Karpas-422 (cell line): ENCODE data around the gene NTF4. TPM values are rescaled to one million over a fixed set of nuclear protein-coding genes. Genes with fewer than 3 reads are reported as not detected.
"Not testable (repeated sequence)": the region's sequence is repeated elsewhere in the genome, so short reads cannot be mapped to it uniquely, and the experiment has no call there.

ENCODE experiments used
- DNase-seq: peaks from one replicate; pipeline ENCODE4 v3.0.0-alpha.2; 2015
- H2AFZ ChIP-seq: fragments of 200-600 bp; sonication (generic); 2 replicates; pipeline ENCODE4 v1.6.1; 2014; ENCODE audit warnings: antibody characterized with exemption, low read length, mixed read lengths
- H3K27ac ChIP-seq: fragments of 200-600 bp; sonication (generic); 2 replicates; pipeline ENCODE4 v1.5.1; 2014; ENCODE audit warnings: mild to moderate bottlenecking, low read length, moderate library complexity
- H3K27me3 ChIP-seq: fragments of 200-600 bp; sonication (generic); 2 replicates; pipeline ENCODE4 v1.6.1; 2014; ENCODE audit warnings: low read length, mixed read lengths
- H3K36me3 ChIP-seq: fragments of 200-600 bp; sonication (generic); 2 replicates; pipeline ENCODE4 v1.6.1; 2014; ENCODE audit warnings: low read length, mixed read lengths; ENCODE audit not compliant: insufficient read depth
- H3K4me1 ChIP-seq: fragments of 200-600 bp; sonication (generic); 2 replicates; pipeline ENCODE4 v1.6.1; 2014; ENCODE audit warnings: mild to moderate bottlenecking, low read length, mixed read lengths
- H3K4me2 ChIP-seq: fragments of 200-600 bp; sonication (generic); 2 replicates; pipeline ENCODE4 v1.6.1; 2014; ENCODE audit warnings: low read length, low read depth, mild to moderate bottlenecking; ENCODE audit not compliant: poor library complexity, severe bottlenecking
- H3K4me3 ChIP-seq: fragments of 200-600 bp; sonication (generic); 2 replicates; pipeline ENCODE4 v1.5.1; 2014; ENCODE audit warnings: mild to moderate bottlenecking, antibody characterized with exemption, low read length, mixed read lengths
- H3K79me2 ChIP-seq: fragments of 200-600 bp; sonication (generic); 2 replicates; pipeline ENCODE4 v1.6.1; 2014; ENCODE audit warnings: mild to moderate bottlenecking, low read length, mixed read lengths
- H3K9ac ChIP-seq: fragments of 200-600 bp; sonication (generic); 2 replicates; pipeline ENCODE4 v1.6.0; 2014; ENCODE audit warnings: low read length
- H3K9me2 ChIP-seq: fragments of 200-600 bp; sonication (generic), shearing (Covaris generic); replicated peaks from 2 replicates; pipeline ENCODE4 v1.6.0; 2014; ENCODE audit warnings: mild to moderate bottlenecking, low read length, moderate library complexity; ENCODE audit not compliant: insufficient read depth
- H3K9me3 ChIP-seq: fragments of 300-700, 200-600 bp; sonication (generic); 2 replicates; pipeline ENCODE4 v1.6.1; 2014; ENCODE audit warnings: low read length, mixed read lengths
- H4K20me1 ChIP-seq: fragments of 200-600 bp; sonication (generic); 2 replicates; pipeline ENCODE4 v1.6.1; 2014; ENCODE audit warnings: mild to moderate bottlenecking, antibody characterized with exemption, low read length, low read depth; ENCODE audit not compliant: insufficient read depth
- total RNA-seq: library from RNA; depleted of rRNA; stranded (reverse); fragments of >200 nt; shearing (Covaris generic); gene quantifications from 2 replicates; pipeline ENCODE4 v1.2.3, GENCODE V29; 2014; ENCODE audit warnings: low replicate concordance

NTF4 gene
- total RNA-seq, 1 experiment from 2014 or later, result not detected

DNA sequence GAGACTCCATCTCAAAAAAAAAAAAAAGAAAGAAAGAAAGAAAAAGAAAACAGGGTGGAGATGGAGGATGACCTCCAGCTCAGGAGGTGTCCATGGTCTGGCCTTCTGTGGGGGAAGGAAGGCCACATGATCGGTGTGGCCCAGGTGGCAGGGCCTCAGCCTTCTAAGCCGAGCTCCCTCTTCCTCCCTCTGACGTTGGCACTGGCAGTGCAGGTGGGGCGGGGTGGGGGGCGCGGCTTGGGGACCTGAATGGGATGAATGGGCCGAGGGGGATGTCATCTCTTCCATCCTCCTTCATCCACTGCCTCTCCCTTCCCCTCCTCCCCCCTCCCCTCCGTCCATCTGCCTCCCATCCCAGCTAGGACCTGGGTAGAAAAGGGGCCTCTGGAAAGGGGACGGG is 24.9 kb downstream of the NTF4 start:
- H3K4me3 ChIP-seq, H3K9me3 ChIP-seq, H2AFZ ChIP-seq, DNase-seq, H3K27me3 ChIP-seq, H4K20me1 ChIP-seq, H3K27ac ChIP-seq, H3K79me2 ChIP-seq, H3K4me2 ChIP-seq, H3K9me2 ChIP-seq, H3K9ac ChIP-seq, H3K4me1 ChIP-seq, H3K36me3 ChIP-seq: not testable (repeated sequence)

- H3K79me2 ChIP-seq, H3K9ac ChIP-seq, H3K9me3 ChIP-seq, H3K9me2 ChIP-seq, H3K27ac ChIP-seq, H4K20me1 ChIP-seq, H3K4me3 ChIP-seq, H3K4me1 ChIP-seq, H3K4me2 ChIP-seq, H2AFZ ChIP-seq, H3K27me3 ChIP-seq, DNase-seq, H3K36me3 ChIP-seq: not testable (repeated sequence)
These were observed 25.9 kb downstream of the NTF4 start for GRCh38 chr19:49038557-49039276.

- not testable (repeated sequence) for H3K4me1 ChIP-seq, H3K4me3 ChIP-seq, DNase-seq, H3K27me3 ChIP-seq, H3K79me2 ChIP-seq, H3K4me2 ChIP-seq, H3K9ac ChIP-seq, H2AFZ ChIP-seq, H3K27ac ChIP-seq, H3K9me3 ChIP-seq, H3K36me3 ChIP-seq, H3K9me2 ChIP-seq, H4K20me1 ChIP-seq
These were observed 26.5 kb downstream of the NTF4 start for GRCh38 chr19:49038111-49038510.

DNA sequence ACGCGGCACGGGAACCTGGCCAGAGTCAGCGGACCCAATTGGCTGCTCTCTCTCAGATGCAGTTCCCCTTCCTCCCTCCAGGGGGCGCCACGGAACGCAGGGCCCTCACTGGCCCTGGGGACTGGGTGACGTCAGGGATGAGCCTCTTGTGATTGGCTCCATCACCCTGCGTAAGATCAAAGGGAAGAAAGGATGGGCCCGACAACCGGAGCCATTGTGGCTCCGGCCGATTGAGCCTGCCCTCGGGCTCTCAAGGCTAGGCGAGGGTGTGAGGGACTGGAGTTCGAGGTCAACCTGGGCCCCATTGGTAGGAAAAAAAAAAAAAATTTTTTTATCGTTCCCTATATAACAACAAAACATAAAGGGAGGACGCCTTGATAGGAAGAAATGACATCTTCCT is 27.8 kb downstream of the NTF4 start, which contains the start of gene CGB1:
CGB1 (minus strand) TSS at position 81 of the 400 bp plus-strand sequence. CDS start 184 bp downstream, outside the sequence.
- H3K9me3 ChIP-seq, H3K4me1 ChIP-seq, H3K9me2 ChIP-seq, H3K79me2 ChIP-seq, H3K36me3 ChIP-seq, H3K27me3 ChIP-seq, H2AFZ ChIP-seq, H3K4me3 ChIP-seq, H3K27ac ChIP-seq, H3K9ac ChIP-seq, H3K4me2 ChIP-seq, H4K20me1 ChIP-seq: not testable (repeated sequence)
- DNase-seq, result peak; percentile 91

DNA sequence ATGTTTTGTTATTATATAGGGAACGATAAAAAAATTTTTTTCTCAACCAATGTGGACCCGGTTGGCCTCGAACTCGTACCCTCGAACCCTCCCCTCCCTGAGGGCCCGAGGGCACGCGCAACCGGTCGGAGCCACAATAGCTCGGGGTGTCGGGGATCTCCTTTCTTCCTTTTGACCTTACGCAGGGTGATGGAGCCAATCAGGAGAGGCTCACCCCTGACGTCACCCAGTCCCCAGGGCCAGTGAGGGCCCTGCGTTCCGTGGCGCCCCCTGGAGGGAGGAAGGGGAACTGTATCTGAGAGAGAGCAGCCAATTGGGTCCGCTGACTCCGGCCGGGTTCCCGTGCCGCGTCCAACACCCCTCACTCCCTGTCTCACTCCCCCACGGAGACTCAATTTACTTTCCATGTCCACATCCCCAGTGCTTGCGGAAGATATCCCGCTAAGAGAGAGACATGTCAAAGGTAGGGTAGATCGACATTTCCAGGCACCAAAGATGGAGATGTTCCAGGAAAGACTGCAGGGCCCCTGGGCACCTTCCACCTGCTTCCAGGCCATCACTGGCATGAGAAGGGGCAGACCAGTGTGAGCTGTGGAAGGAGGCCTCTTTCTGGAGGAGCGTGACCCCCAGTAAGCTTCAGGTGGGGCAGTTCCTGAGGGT is 32.8 kb downstream of the NTF4 start, which contains the start of gene CGB2:
CGB2 (plus strand) TSS at position 249 of the 660 bp plus-strand sequence; CDS start at position 455, 206 bp downstream.
- H3K27me3 ChIP-seq, H3K4me3 ChIP-seq, H3K9ac ChIP-seq, H2AFZ ChIP-seq, H3K9me3 ChIP-seq, H3K27ac ChIP-seq, H3K79me2 ChIP-seq, H3K4me2 ChIP-seq, H3K36me3 ChIP-seq, H3K9me2 ChIP-seq, H4K20me1 ChIP-seq, H3K4me1 ChIP-seq: not testable (repeated sequence)
- peak; percentile 92 for DNase-seq

GRCh38 chr19:49030323-49030722 is 34.3 kb downstream of the NTF4 start:
- not testable (repeated sequence) for H4K20me1 ChIP-seq, H3K79me2 ChIP-seq, H3K36me3 ChIP-seq, DNase-seq, H3K9ac ChIP-seq, H3K9me3 ChIP-seq, H3K4me2 ChIP-seq, H3K27me3 ChIP-seq, H3K27ac ChIP-seq, H3K4me1 ChIP-seq, H2AFZ ChIP-seq, H3K4me3 ChIP-seq, H3K9me2 ChIP-seq

DNA sequence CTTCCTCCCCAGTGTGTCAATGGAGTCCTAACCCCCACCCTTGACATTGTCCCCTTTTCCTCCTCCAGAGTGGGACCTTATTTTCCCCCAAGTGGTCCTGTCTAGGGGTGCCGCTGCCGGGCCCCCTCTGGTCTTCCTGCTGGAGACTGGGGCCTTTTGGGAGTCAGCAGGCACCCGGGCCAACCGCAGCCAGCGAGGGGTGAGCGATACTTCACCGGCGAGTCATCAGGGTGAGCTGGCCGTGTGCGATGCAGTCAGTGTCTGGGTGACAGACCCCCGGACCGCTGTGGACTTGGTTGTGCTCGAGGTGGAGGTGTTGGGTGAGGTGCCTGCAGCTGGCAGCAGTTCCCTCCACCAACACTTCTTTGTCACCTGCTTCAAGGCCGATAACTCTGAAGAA is 34.9 kb downstream of the NTF4 start:
- H3K27ac ChIP-seq, H3K36me3 ChIP-seq, H3K4me2 ChIP-seq, H3K9me2 ChIP-seq, DNase-seq, H3K4me3 ChIP-seq, H3K27me3 ChIP-seq, H2AFZ ChIP-seq, H4K20me1 ChIP-seq, H3K4me1 ChIP-seq, H3K79me2 ChIP-seq, H3K9ac ChIP-seq, H3K9me3 ChIP-seq: not testable (repeated sequence)

DNA sequence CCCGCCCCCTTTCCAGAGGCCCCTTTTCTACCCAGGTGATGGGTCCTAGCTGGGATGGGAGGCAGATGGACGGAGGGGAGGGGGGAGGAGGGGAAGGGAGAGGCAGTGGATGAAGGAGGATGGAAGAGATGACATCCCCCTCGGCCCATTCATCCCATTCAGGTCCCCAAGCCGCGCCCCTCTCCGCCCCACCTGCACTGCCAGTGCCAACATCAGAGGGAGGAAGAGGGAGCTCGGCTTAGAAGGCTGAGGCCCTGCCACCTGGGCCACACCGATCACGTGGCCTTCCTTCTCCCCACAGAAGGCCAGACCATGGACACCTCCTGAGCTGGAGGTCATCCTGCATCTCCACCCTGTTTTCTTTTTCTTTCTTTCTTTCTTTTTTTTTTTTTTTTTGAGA is 35.9 kb downstream of the NTF4 start:
- H3K4me3 ChIP-seq, H4K20me1 ChIP-seq, H3K9me2 ChIP-seq, H3K4me2 ChIP-seq, DNase-seq, H3K79me2 ChIP-seq, H2AFZ ChIP-seq, H3K9me3 ChIP-seq, H3K36me3 ChIP-seq, H3K9ac ChIP-seq, H3K4me1 ChIP-seq, H3K27ac ChIP-seq, H3K27me3 ChIP-seq: not testable (repeated sequence)
